SK-N-SH (cell line): ENCODE data around the gene COL5A1. TPM values are rescaled to one million over a fixed set of nuclear protein-coding genes. Genes with fewer than 3 reads are reported as not detected.

Source experiments
- CTCF ChIA-PET: fragments of 300-600, 350-600 bp; formaldehyde crosslinking; extraction: SDS; loops from one replicate; lab custom pipeline; 2021; lab: Yijun Ruan, JAX
- POLR2A ChIA-PET: fragments of 350-600 bp; sonication (Branson Sonifier 250); formaldehyde crosslinking; extraction: SDS; loops from one replicate; lab custom pipeline; 2020; ENCODE audit warnings: antibody characterized with exemption, inconsistent platforms; lab: Yijun Ruan, JAX
- DNase-seq: peaks from one replicate; pipeline ENCODE4 v3.0.0; 2012
- H2AFZ ChIP-seq: fragments of 200-600 bp; sonication (generic); 2 replicates; pipeline ENCODE4 v1.8.1; 2016; ENCODE audit warnings: antibody characterized with exemption, mild to moderate bottlenecking, low read depth
- H3F3A ChIP-seq: fragments of 200-600 bp; sonication (generic); replicated peaks from 2 replicates; pipeline ENCODE3; 2016; ENCODE audit warnings: antibody characterized with exemption, mild to moderate bottlenecking; ENCODE audit not compliant: insufficient read depth
- H3K27ac ChIP-seq, 2 experiments: fragments of 200-500 bp in 1 of 2; fragments of 200-600 bp in 1 of 2; sonication (Bioruptor generic) in 1 of 2; sonication (generic), shearing (Covaris generic) in 1 of 2; 2 replicates each; pipeline versions ENCODE4 v1.5.1 to v1.6.1; 2014 to 2016; ENCODE audit warnings: low read depth in 2 of 2, inconsistent platforms in 1 of 2, low read length in 1 of 2, mild to moderate bottlenecking in 1 of 2, mixed read lengths in 1 of 2
- H3K27me3 ChIP-seq: fragments of 200-600 bp; sonication (generic), shearing (Covaris generic); 2 replicates; pipeline ENCODE4 v1.6.1; 2016; ENCODE audit warnings: mixed run types; ENCODE audit not compliant: insufficient read depth
- H3K36me3 ChIP-seq, 2 experiments: fragments of 200-500 bp in 1 of 2; fragments of 200-600 bp in 1 of 2; sonication (Bioruptor generic) in 1 of 2; sonication (generic) in 1 of 2; replicated peaks in 1 of 2; 2 replicates each; pipeline versions ENCODE3 to v1.5.1; 2014 to 2016; ENCODE audit warnings: low read length in 1 of 2, mild to moderate bottlenecking in 1 of 2; ENCODE audit not compliant: insufficient read depth in 2 of 2, control insufficient read depth in 1 of 2
- H3K4me1 ChIP-seq, 2 experiments: fragments of 200-500 bp in 1 of 2; fragments of 200-600 bp in 1 of 2; sonication (Bioruptor generic) in 1 of 2; sonication (generic), shearing (Covaris generic) in 1 of 2; 2 replicates each; pipeline versions ENCODE4 v1.5.1 to v1.6.1; 2014 to 2016; ENCODE audit warnings: low read depth in 1 of 2, low read length in 1 of 2, mixed run types in 1 of 2; ENCODE audit not compliant: insufficient read depth in 2 of 2, control insufficient read depth in 1 of 2
- H3K4me2 ChIP-seq: fragments of 200-600 bp; sonication (generic), shearing (Covaris generic); 2 replicates; pipeline ENCODE4 v1.6.1; 2017; ENCODE audit warnings: mixed run types
- H3K4me3 ChIP-seq, 2 experiments: fragments of 200-500 bp in 1 of 2; fragments of 200-600 bp in 1 of 2; sonication (Bioruptor generic) in 1 of 2; sonication (generic), shearing (Covaris generic) in 1 of 2; 2 replicates each; pipeline versions ENCODE4 v1.5.1 to v1.8.1; 2014 to 2016; ENCODE audit warnings: low read depth in 2 of 2, inconsistent platforms in 1 of 2, low read length in 1 of 2, mild to moderate bottlenecking in 1 of 2, mixed read lengths in 1 of 2, moderate library complexity in 1 of 2
- H3K79me2 ChIP-seq: fragments of 200-600 bp; sonication (generic); 2 replicates; pipeline ENCODE4 v1.8.1; 2017; ENCODE audit warnings: mild to moderate bottlenecking; ENCODE audit not compliant: insufficient read depth
- H3K9ac ChIP-seq: fragments of 200-600 bp; sonication (generic); 2 replicates; pipeline ENCODE4 v1.6.1; 2017; ENCODE audit warnings: mixed run types
- H3K9me2 ChIP-seq: fragments of 200-600 bp; sonication (generic); 2 replicates; pipeline ENCODE4 v1.6.1; 2017; ENCODE audit warnings: mixed run types
- H3K9me3 ChIP-seq: fragments of 200-600 bp; sonication (generic); 2 replicates; pipeline ENCODE4 v1.6.1; 2017; ENCODE audit warnings: mixed run types, mild to moderate bottlenecking, moderate library complexity
- H4K20me1 ChIP-seq: fragments of 200-600 bp; sonication (generic); 2 replicates; pipeline ENCODE4 v1.6.1; 2017; ENCODE audit warnings: mild to moderate bottlenecking, mixed run types; ENCODE audit not compliant: insufficient read depth
- CHD2 ChIP-seq: fragments of 150-350 bp; IDR thresholded peaks from 2 replicates; pipeline ENCODE4 v1.6.1; 2018; ENCODE audit warnings: low read length; ENCODE audit not compliant: partially characterized antibody
- EZH2phosphoT487 ChIP-seq: fragments of 200-600 bp; sonication (generic); IDR thresholded peaks from 2 replicates; pipeline ENCODE4 v1.6.1; 2017; ENCODE audit warnings: low read depth, mixed run types, mild to moderate bottlenecking, antibody characterized with exemption, moderate library complexity, borderline replicate concordance
- FOXJ3 ChIP-seq: sonication (generic); formaldehyde crosslinking; IDR thresholded peaks from 2 replicates; pipeline ENCODE4 v1.5.1; 2020; ENCODE audit warnings: mild to moderate bottlenecking, missing genetic modification reagents
- GABPA ChIP-seq: IDR thresholded peaks from 2 replicates; pipeline ENCODE4 v1.4.0; 2012; ENCODE audit warnings: low read depth, mild to moderate bottlenecking
- MXI1 ChIP-seq: IDR thresholded peaks from 2 replicates; pipeline ENCODE4 v1.6.1; 2012; ENCODE audit warnings: mild to moderate bottlenecking, low read depth, low read length, improper control_type of control experiment
- NRF1 ChIP-seq: IDR thresholded peaks from 2 replicates; pipeline ENCODE4 v1.6.1; 2012; ENCODE audit warnings: low read depth, mild to moderate bottlenecking, low read length
- RAD21 ChIP-seq: IDR thresholded peaks from 2 replicates; pipeline ENCODE4 v1.6.1; 2012; ENCODE audit warnings: mild to moderate bottlenecking, low read length
- RFX5 ChIP-seq: IDR thresholded peaks from 2 replicates; pipeline ENCODE4 v1.6.1; 2012; ENCODE audit warnings: mild to moderate bottlenecking, improper control_type of control experiment, low read length
- SIN3A ChIP-seq: IDR thresholded peaks from 2 replicates; pipeline ENCODE4 v1.6.1; 2012; ENCODE audit warnings: low read depth, mild to moderate bottlenecking, low read length, moderate library complexity, borderline replicate concordance
- TCF12 ChIP-seq: IDR thresholded peaks from 2 replicates; pipeline ENCODE4 v1.4.0; 2012
- WGBS: methylation state at CpG from one replicate; pipeline ENCODE4 v1.1.6; 2017; ENCODE audit warnings: low lambda C conversion rate; 5-methylcytosine and 5-hydroxymethylcytosine counted together
- polyA plus RNA-seq, 3 experiments: library from polyadenylated mRNA; depleted of rRNA; stranded (reverse); fragments of >200 nt; gene quantifications; 2 replicates each; pipeline ENCODE4 v1.2.3, GENCODE V29; 2012
- TF ChIP-seq, protein P1 (sequence below): IDR thresholded peaks from 2 replicates; pipeline ENCODE4 v1.6.1; 2012; ENCODE audit warnings: mild to moderate bottlenecking, low read depth, low read length, moderate library complexity
- TF ChIP-seq, protein P2 (sequence below): fragments of 150-350 bp; IDR thresholded peaks from 2 replicates; pipeline ENCODE4 v1.6.1; 2016; ENCODE audit warnings: mild to moderate bottlenecking, low read depth, low read length

The COL5A1 gene
- polyA plus RNA-seq, 1 of the 3 experiments (the other 2 are of a cell fraction) = 73.8 TPM

DNA sequence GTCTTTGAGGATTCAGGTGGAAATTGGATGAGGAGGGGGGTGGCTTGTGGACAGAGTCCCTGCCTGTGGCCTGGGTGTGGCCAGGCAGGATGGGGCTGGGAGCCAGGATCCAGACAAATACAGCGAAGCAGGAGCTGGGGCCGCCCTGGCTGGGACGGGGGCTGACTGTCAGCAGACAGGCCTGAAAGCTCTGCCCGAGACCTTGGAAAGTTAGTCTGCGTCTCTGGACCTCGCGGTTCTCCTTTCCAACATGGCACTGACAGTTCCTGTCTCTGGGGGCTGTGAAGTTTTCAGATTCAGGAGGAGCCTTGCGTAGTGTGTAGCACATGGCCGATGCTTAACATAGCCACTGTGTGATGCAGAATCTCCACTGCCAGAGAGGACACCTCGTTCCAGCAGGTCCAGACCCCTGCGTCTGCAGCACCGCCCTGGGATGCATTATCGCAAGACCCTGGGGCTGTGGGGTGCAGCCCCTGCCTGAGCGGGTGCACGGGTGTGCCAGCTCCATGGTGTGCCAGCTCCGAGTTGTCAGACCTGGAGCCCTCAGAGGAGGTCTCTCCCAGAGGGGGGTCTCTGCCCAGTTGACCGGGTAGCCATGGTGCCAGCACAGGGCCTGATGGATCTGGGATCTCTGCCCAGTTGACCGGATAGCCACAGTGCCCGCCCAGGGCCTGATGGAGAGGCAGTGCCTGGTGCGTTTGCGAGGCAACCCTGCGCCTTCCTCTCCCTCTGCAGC is 89.3 kb downstream of the COL5A1 start:
- WGBS = 95% methylated on average over 11 of the region's 22 CpGs
- Histone ChIP-seq H3K9me2 (no peaks in the 10 kb centered on the region), H2AFZ (no peak overlapping the region), H3F3A (peaks cover 25% of the 10 kb centered on the region), H3K27ac (no peak overlapping the region), H4K20me1 (peaks cover 96% of the 10 kb centered on the region), H3K4me2 (no peak overlapping the region), H3K36me3 (peaks cover 45 to 46% of the 10 kb centered on the region in 2 experiments), H3K4me1 (peaks cover 14 to 16% of the 10 kb centered on the region in 2 experiments; a peak in 3 of 4 replicates), H3K4me3 (no peak overlapping the region), H3K79me2 (peaks cover 65% of the 10 kb centered on the region), H3K9me3 (no peaks in the 10 kb centered on the region), H3K9ac (no peak overlapping the region), H3K27me3 (no peaks in the 10 kb centered on the region)
- POLR2A ChIA-PET = no interaction called here
- no peak for TF ChIP-seq SIN3A
- TF ChIP-seq TCF12 = no peak
- TF ChIP-seq, protein P1, sequence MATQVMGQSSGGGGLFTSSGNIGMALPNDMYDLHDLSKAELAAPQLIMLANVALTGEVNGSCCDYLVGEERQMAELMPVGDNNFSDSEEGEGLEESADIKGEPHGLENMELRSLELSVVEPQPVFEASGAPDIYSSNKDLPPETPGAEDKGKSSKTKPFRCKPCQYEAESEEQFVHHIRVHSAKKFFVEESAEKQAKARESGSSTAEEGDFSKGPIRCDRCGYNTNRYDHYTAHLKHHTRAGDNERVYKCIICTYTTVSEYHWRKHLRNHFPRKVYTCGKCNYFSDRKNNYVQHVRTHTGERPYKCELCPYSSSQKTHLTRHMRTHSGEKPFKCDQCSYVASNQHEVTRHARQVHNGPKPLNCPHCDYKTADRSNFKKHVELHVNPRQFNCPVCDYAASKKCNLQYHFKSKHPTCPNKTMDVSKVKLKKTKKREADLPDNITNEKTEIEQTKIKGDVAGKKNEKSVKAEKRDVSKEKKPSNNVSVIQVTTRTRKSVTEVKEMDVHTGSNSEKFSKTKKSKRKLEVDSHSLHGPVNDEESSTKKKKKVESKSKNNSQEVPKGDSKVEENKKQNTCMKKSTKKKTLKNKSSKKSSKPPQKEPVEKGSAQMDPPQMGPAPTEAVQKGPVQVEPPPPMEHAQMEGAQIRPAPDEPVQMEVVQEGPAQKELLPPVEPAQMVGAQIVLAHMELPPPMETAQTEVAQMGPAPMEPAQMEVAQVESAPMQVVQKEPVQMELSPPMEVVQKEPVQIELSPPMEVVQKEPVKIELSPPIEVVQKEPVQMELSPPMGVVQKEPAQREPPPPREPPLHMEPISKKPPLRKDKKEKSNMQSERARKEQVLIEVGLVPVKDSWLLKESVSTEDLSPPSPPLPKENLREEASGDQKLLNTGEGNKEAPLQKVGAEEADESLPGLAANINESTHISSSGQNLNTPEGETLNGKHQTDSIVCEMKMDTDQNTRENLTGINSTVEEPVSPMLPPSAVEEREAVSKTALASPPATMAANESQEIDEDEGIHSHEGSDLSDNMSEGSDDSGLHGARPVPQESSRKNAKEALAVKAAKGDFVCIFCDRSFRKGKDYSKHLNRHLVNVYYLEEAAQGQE = no peak
- no peak for TF ChIP-seq RAD21
- no peak for TF ChIP-seq FOXJ3 (CRISPR knock-in tag)
- TF ChIP-seq, protein P2, sequence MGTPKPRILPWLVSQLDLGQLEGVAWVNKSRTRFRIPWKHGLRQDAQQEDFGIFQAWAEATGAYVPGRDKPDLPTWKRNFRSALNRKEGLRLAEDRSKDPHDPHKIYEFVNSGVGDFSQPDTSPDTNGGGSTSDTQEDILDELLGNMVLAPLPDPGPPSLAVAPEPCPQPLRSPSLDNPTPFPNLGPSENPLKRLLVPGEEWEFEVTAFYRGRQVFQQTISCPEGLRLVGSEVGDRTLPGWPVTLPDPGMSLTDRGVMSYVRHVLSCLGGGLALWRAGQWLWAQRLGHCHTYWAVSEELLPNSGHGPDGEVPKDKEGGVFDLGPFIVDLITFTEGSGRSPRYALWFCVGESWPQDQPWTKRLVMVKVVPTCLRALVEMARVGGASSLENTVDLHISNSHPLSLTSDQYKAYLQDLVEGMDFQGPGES = no peak
- DNase-seq = no peak
- CTCF ChIA-PET = interaction anchor here (0.7 to 15.1 kb wide), 4 partner anchors 8 to 288 kb away, joined by 3 to 348 read pairs (median 4); no protein-coding TSS in a partner anchor

DNA sequence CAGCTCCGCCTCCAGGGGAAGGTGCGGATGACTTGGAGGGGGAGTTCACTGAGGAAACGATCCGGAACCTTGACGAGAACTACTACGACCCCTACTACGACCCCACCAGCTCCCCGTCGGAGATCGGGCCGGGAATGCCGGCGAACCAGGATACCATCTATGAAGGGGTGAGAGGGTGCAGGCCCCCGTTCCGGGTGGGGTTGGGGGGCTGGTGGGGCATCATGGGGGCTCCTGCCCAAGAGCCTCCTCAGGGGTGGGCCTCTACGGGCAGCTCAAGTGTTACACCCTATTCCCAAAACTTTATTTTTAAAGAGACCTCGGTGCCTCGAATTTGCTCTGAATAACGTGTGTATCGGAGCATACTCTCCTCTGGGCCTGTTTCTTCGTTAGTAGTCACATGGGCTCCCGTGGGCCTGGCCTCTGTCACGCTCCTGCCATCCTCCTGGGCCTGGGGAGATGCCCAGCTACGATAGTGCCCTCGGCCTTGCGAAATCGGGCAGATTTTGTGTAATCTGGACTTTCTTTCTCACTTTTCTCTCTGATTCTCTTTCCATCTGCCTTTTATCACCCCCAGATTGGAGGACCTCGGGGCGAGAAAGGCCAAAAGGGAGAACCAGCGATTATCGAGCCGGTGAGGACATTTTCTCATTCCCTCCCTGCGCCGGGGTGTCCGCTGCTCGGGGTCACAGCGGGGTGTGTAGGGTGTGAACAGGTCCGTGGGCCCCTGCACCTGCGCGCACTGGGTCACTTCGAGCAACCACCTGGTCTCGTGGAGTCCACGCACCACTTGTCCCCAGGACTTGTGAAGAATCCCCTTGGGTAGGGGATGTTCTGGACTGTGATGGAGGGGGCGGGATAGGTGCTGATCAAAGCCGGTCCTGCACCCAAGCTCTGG is 90.1 kb downstream of the COL5A1 start:
- Histone ChIP-seq H3K79me2 (peaks cover 64% of the 10 kb centered on the region), H3K4me3 (no peak overlapping the region), H3K9ac (no peak overlapping the region), H3K9me2 (no peaks in the 10 kb centered on the region), H3F3A (peaks cover 25% of the 10 kb centered on the region), H2AFZ (no peak overlapping the region), H3K9me3 (no peaks in the 10 kb centered on the region), H3K4me1 (peaks cover 14 to 16% of the 10 kb centered on the region in 2 experiments; a peak in 3 of 4 replicates), H3K27ac (no peak overlapping the region), H3K4me2 (no peak overlapping the region), H4K20me1 (peaks cover 96% of the 10 kb centered on the region), H3K36me3 (peaks cover 53% of the 10 kb centered on the region in 2 experiments), H3K27me3 (no peaks in the 10 kb centered on the region)
- ChIA-PET POLR2A (no interaction called here), CTCF (interaction anchor here (2.8 to 15.1 kb wide), 2 partner anchors 28 to 283 kb away, joined by 19 to 348 read pairs; no protein-coding TSS in a partner anchor)
- no peak for DNase-seq
- TF ChIP-seq MXI1 (no peak), CHD2 (no peak), EZH2phosphoT487 (no peak), GABPA (no peak), RFX5 (no peak), NRF1 (no peak)
- TF ChIP-seq, protein P1 = no peak
- WGBS = 95% methylated on average over 41 of the region's 45 CpGs
